WTC11 (cell line): ENCODE measurements around the gene TP53I3. TPM values are rescaled to one million over a fixed set of nuclear protein-coding genes. Genes with fewer than 3 reads are reported as not detected.

Experiments
- ATAC-seq: fragments of 200-7000 bp; cut with Tn5 transposase; 2 replicates; pipeline ENCODE4 v1.10.0; 2021; ENCODE audit warnings: mild to moderate bottlenecking, moderate library complexity
- CTCF ChIA-PET: fragments of 300-600 bp; sonication (Branson Sonifier 250); formaldehyde crosslinking; loops from one replicate; lab custom pipeline; 2021; ENCODE audit warnings: antibody characterized with exemption; lab: Charles Lee
- POLR2A ChIA-PET: fragments of 350-600 bp; sonication (Branson Sonifier 250); formaldehyde crosslinking; loops from one replicate; lab custom pipeline; 2021; ENCODE audit warnings: antibody characterized with exemption; lab: Charles Lee
- DNase-seq: peaks from one replicate; pipeline ENCODE4 v3.0.0; 2021; ENCODE audit warnings: low spot score
- H3K27ac Mint-ChIP-seq: 2 replicates; pipeline ENCODE4 v1.8.0; 2021; ENCODE audit warnings: mixed read lengths
- H3K27me3 Mint-ChIP-seq: 2 replicates; pipeline ENCODE4 v1.8.0; 2021; ENCODE audit warnings: low read depth, mild to moderate bottlenecking, moderate library complexity, mixed read lengths
- H3K36me3 Mint-ChIP-seq: 2 replicates; pipeline ENCODE4 v1.8.0; 2021; ENCODE audit warnings: mixed read lengths
- H3K4me1 Mint-ChIP-seq: 2 replicates; pipeline ENCODE4 v1.8.0; 2022; ENCODE audit warnings: mixed read lengths
- H3K4me3 Mint-ChIP-seq: 2 replicates; pipeline ENCODE4 v1.8.0; 2021; ENCODE audit warnings: mild to moderate bottlenecking, moderate library complexity, mixed read lengths
- H3K9me3 Mint-ChIP-seq: 2 replicates; pipeline ENCODE4 v1.8.0; 2021; ENCODE audit warnings: mixed read lengths
- AR ChIP-seq: fragments of 250-450 bp; sonication (Bioruptor Pico); IDR thresholded peaks from 2 replicates; pipeline ENCODE4 v1.9.0; 2021; ENCODE audit warnings: mild to moderate bottlenecking
- CREB1 ChIP-seq: sonication (generic); formaldehyde crosslinking; IDR thresholded peaks from 2 replicates; pipeline ENCODE4 v1.8.0; 2023; ENCODE audit warnings: mild to moderate bottlenecking, missing genetic modification reagents
- CREM ChIP-seq: sonication (generic); formaldehyde crosslinking; IDR thresholded peaks from 2 replicates; pipeline ENCODE4 v1.8.1; 2022; ENCODE audit warnings: mild to moderate bottlenecking, missing genetic modification reagents, moderate library complexity
- E2F5 ChIP-seq: sonication (generic); formaldehyde crosslinking; IDR thresholded peaks from 2 replicates; pipeline ENCODE4 v1.8.1; 2022; ENCODE audit warnings: mild to moderate bottlenecking, moderate library complexity, missing genetic modification reagents
- ESRRA ChIP-seq: sonication (generic); formaldehyde crosslinking; IDR thresholded peaks from 2 replicates; pipeline ENCODE4 v1.8.1; 2022; ENCODE audit warnings: mild to moderate bottlenecking, missing genetic modification reagents, borderline replicate concordance
- GRHL2 ChIP-seq: fragments of 250-450 bp; sonication (Bioruptor Pico); IDR thresholded peaks from 2 replicates; pipeline ENCODE4 v1.8.0; 2022; ENCODE audit warnings: mild to moderate bottlenecking, moderate library complexity; ENCODE audit not compliant: insufficient replicate concordance, severe bottlenecking
- HMGA2 ChIP-seq: fragments of 250-450 bp; sonication (Bioruptor Pico); IDR thresholded peaks from 2 replicates; pipeline ENCODE4 v1.4.0; 2021; ENCODE audit warnings: mild to moderate bottlenecking, moderate library complexity
- HMGXB4 ChIP-seq: sonication (generic); formaldehyde crosslinking; IDR thresholded peaks from 2 replicates; pipeline ENCODE4 v1.8.1; 2023; ENCODE audit warnings: mild to moderate bottlenecking, moderate library complexity, missing genetic modification reagents
- KAT7 ChIP-seq: sonication (generic); formaldehyde crosslinking; IDR thresholded peaks from 2 replicates; pipeline ENCODE4 v1.8.1; 2023; ENCODE audit warnings: missing genetic modification reagents, mild to moderate bottlenecking, borderline replicate concordance
- NFE2L1 ChIP-seq: sonication (generic); formaldehyde crosslinking; IDR thresholded peaks from 2 replicates; pipeline ENCODE4 v1.8.1; 2023; ENCODE audit warnings: missing genetic modification reagents
- NFYB ChIP-seq: sonication (generic); formaldehyde crosslinking; conservative IDR thresholded peaks from 2 replicates; pipeline ENCODE4 v1.8.0; 2022; ENCODE audit warnings: low read depth, missing genetic modification reagents
- NR1H2 ChIP-seq: sonication (generic); formaldehyde crosslinking; IDR thresholded peaks from 2 replicates; pipeline ENCODE4 v1.9.0; 2021; ENCODE audit warnings: mild to moderate bottlenecking, moderate library complexity, missing genetic modification reagents
- NR2C2 ChIP-seq: sonication (generic); formaldehyde crosslinking; IDR thresholded peaks from 2 replicates; pipeline ENCODE4 v1.8.0; 2022; ENCODE audit warnings: mild to moderate bottlenecking, missing genetic modification reagents
- NR3C1 ChIP-seq: sonication (generic); formaldehyde crosslinking; conservative IDR thresholded peaks from 2 replicates; pipeline ENCODE4 v1.8.1; 2023; ENCODE audit warnings: low read depth, mild to moderate bottlenecking, missing genetic modification reagents
- TCF7 ChIP-seq: sonication (generic); formaldehyde crosslinking; IDR thresholded peaks from 2 replicates; pipeline ENCODE4 v1.8.0; 2022; ENCODE audit warnings: mild to moderate bottlenecking, low read depth, missing genetic modification reagents, moderate library complexity
- USF1 ChIP-seq: sonication (generic); formaldehyde crosslinking; IDR thresholded peaks from 2 replicates; pipeline ENCODE4 v1.8.0; 2022; ENCODE audit warnings: mild to moderate bottlenecking, missing genetic modification reagents
- ZNF232 ChIP-seq: sonication (generic); formaldehyde crosslinking; IDR thresholded peaks from 2 replicates; pipeline ENCODE4 v1.8.0; 2022; ENCODE audit warnings: mild to moderate bottlenecking, missing genetic modification reagents
- ZNF281 ChIP-seq: sonication (generic); formaldehyde crosslinking; IDR thresholded peaks from 2 replicates; pipeline ENCODE4 v1.8.0; 2023; ENCODE audit warnings: mild to moderate bottlenecking, missing genetic modification reagents
- ZNF317 ChIP-seq: sonication (generic); formaldehyde crosslinking; IDR thresholded peaks from 2 replicates; pipeline ENCODE4 v1.8.1; 2023; ENCODE audit warnings: low read depth, mild to moderate bottlenecking, moderate library complexity, missing genetic modification reagents, borderline replicate concordance
- total RNA-seq: library from RNA; stranded (reverse); gene quantifications from 3 replicates; pipeline ENCODE4 v1.2.3, GENCODE V29; 2021
- TF ChIP-seq, protein P1 (sequence below): sonication (generic); formaldehyde crosslinking; IDR thresholded peaks from 2 replicates; pipeline ENCODE4 v1.8.0; 2022; ENCODE audit warnings: mild to moderate bottlenecking, missing genetic modification reagents
- TF ChIP-seq, protein P2 (sequence below): sonication (generic); formaldehyde crosslinking; IDR thresholded peaks from 2 replicates; pipeline ENCODE4 v1.8.1; 2023; ENCODE audit warnings: mild to moderate bottlenecking, missing genetic modification reagents

TP53I3 gene
- total RNA-seq, 1 experiment from 2014 or later = 32.9 TPM

DNA sequence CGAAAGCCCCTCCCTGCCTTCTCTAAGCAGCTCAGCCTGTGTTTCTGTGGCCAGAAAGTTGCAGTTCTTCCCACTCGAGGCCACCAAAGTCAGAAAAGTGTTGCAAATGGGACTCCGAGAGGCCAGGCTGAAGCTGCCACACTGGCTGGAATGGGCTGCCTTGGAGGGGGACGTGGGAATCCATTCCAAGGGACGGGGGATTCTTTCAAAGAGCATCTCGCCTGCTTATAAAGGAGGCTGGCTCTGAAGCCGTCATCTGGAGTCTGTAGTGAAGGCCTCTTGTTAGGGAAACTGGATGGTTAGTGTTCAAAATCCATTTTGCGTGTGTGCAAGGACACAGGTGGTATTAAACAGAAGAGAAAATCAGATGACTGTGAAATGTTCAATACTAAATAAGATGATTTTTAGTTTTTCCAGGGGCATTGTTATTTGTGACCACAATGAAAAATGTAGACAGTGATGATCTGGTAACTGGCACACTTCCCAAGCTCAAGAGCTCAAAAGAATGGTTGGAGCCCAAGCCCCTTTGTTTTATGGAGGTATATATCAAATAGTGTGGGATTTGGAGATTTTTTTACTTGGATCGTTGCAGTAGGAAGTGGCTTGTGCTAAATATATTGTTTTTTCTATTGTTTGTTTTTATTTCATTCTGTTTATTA lies 39.4 kb upstream of the TP53I3 start:
- ATAC-seq = peak; percentile 7
- no peaks in the 10 kb centered on the region for H3K36me3 Mint-ChIP-seq
- H3K27me3 Mint-ChIP-seq = peaks cover 29% of the 10 kb centered on the region
- peaks cover 5% of the 10 kb centered on the region for H3K9me3 Mint-ChIP-seq
- CTCF ChIA-PET = interaction anchor here (6.6 kb wide), 1 partner anchor 40 kb away, joined by 64 read pairs; the partner anchor contains the start of gene TP53I3
- POLR2A ChIA-PET = interaction anchor here (0.5 to 2.4 kb wide), 3 partner anchors 9 to 40 kb away, joined by 3 to 13 read pairs (median 3); partner anchors contain the start of gene TP53I3
- no peak for TF ChIP-seq HMGA2
- no peak; the same call in 1 of the 2 replicates for TF ChIP-seq NFYB (CRISPR knock-in tag)
- TF ChIP-seq HMGXB4 (CRISPR knock-in tag) = no peak
- no peak for TF ChIP-seq KAT7 (CRISPR knock-in tag)
- TF ChIP-seq E2F5 (CRISPR knock-in tag) = no peak
- TF ChIP-seq NR2C2 (CRISPR knock-in tag) = no peak
- no peak for TF ChIP-seq ESRRA
- no peak for TF ChIP-seq CREM (CRISPR knock-in tag)
- TF ChIP-seq, protein P1, sequence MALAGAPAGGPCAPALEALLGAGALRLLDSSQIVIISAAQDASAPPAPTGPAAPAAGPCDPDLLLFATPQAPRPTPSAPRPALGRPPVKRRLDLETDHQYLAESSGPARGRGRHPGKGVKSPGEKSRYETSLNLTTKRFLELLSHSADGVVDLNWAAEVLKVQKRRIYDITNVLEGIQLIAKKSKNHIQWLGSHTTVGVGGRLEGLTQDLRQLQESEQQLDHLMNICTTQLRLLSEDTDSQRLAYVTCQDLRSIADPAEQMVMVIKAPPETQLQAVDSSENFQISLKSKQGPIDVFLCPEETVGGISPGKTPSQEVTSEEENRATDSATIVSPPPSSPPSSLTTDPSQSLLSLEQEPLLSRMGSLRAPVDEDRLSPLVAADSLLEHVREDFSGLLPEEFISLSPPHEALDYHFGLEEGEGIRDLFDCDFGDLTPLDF (CRISPR knock-in tag) = no peak
- no peak for TF ChIP-seq NFE2L1 (CRISPR knock-in tag)
- no peak for TF ChIP-seq AR (CRISPR knock-in tag)
- TF ChIP-seq ZNF317 = no peak
- no peak for TF ChIP-seq CREB1 (CRISPR knock-in tag)
- no peak for TF ChIP-seq USF1 (CRISPR knock-in tag)
- no peak for TF ChIP-seq GRHL2 (CRISPR knock-in tag)
- TF ChIP-seq, all 79 proteins: peak for 0
- Mint-ChIP-seq H3K4me3 (peak overlapping the region; percentile 76), H3K4me1 (peaks cover 24% of the 10 kb centered on the region), H3K27ac (no peak overlapping the region)
- DNase-seq = no peak

- H3K36me3 Mint-ChIP-seq = no peaks in the 10 kb centered on the region
- ATAC-seq (peak; percentile 84), DNase-seq (peak; percentile 73)
- H3K27me3 Mint-ChIP-seq = peaks cover 29% of the 10 kb centered on the region
- H3K27ac Mint-ChIP-seq = 0 out of 2 replicates have a peak within 1 kb of the TSS, but pooled peaks have one; percentile 28
- peaks cover 5% of the 10 kb centered on the region for H3K9me3 Mint-ChIP-seq
- ChIA-PET CTCF (interaction anchor here (1.0 to 6.6 kb wide), 4 partner anchors 39 to 51 kb away, joined by 3 to 64 read pairs (median 4); partner anchors contain the start of genes SF3B6 and TP53I3), POLR2A (interaction anchor here (0.5 to 2.4 kb wide), 5 partner anchors 9 to 47 kb away, joined by 3 to 13 read pairs (median 3); partner anchors contain the start of genes SF3B6 and TP53I3)
- H3K4me1 Mint-ChIP-seq = peaks cover 24% of the 10 kb centered on the region
- peak within 1 kb of the TSS; percentile 78 for H3K4me3 Mint-ChIP-seq
- TF ChIP-seq NR1H2 (CRISPR knock-in tag) (no peak), ZNF281 (CRISPR knock-in tag) (peak; percentile 72; the same call in 1 of the 2 replicates), GRHL2 (CRISPR knock-in tag) (no peak), NR3C1 (CRISPR knock-in tag) (no peak), ZNF232 (CRISPR knock-in tag) (no peak), TCF7 (CRISPR knock-in tag) (no peak)
- TF ChIP-seq, protein P2, sequence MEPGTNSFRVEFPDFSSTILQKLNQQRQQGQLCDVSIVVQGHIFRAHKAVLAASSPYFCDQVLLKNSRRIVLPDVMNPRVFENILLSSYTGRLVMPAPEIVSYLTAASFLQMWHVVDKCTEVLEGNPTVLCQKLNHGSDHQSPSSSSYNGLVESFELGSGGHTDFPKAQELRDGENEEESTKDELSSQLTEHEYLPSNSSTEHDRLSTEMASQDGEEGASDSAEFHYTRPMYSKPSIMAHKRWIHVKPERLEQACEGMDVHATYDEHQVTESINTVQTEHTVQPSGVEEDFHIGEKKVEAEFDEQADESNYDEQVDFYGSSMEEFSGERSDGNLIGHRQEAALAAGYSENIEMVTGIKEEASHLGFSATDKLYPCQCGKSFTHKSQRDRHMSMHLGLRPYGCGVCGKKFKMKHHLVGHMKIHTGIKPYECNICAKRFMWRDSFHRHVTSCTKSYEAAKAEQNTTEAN (CRISPR knock-in tag) = no peak
These were observed 38.7 kb upstream of the TP53I3 start, which contains the start of the genes FAM228B and PFN4 for GRCh38 chr2:24123195-24123921. TSS of gene FAM228B (plus strand) at chr2:24123469. CDS start at chr2:24124362, 893 bp downstream. TSS of gene PFN4 (minus strand) at chr2:24123334. CDS start at chr2:24122535, 799 bp downstream.
